Kidney (tissue), 14 donors: ENCODE measurements around the gene MTCL1. TPM values are rescaled to one million over a fixed set of nuclear protein-coding genes. Genes with fewer than 3 reads are reported as not detected.
A peak's percentile ranks its signal among the peaks of the same experiment; 100 is the strongest.

Experiments
- DNase-seq, 5 donors: peaks; one replicate each; pipeline ENCODE4 v3.0.0-alpha.2; 2013 to 2020
- FAIRE-seq: peaks from 2 replicates; lab custom pipeline; 2012; peaks lifted over from hg19 to GRCh38; lab: Jason Lieb, UNC
- H3K27ac ChIP-seq, 2 donors: one replicate each; pipeline ENCODE4 v1.7.0; 2013; ENCODE audit warnings: low read depth in 2 of 2, low read length in 2 of 2, inconsistent platforms in 1 of 2
- H3K27me3 ChIP-seq: one replicate; pipeline ENCODE4 v1.7.1; 2013; ENCODE audit warnings: low read length, inconsistent platforms; ENCODE audit not compliant: control insufficient read depth, insufficient read depth
- H3K36me3 ChIP-seq, 3 donors: one replicate each; pipeline versions ENCODE4 v1.7.0 to v1.7.1; 2013; ENCODE audit warnings: low read length in 3 of 3, control low read depth in 1 of 3, inconsistent platforms in 1 of 3; ENCODE audit not compliant: insufficient read depth in 3 of 3, control insufficient read depth in 2 of 3
- H3K4me1 ChIP-seq, 3 donors: one replicate each; pipeline versions ENCODE4 v1.7.0 to v1.7.1; 2013; ENCODE audit warnings: low read length in 3 of 3, inconsistent platforms in 1 of 3, low read depth in 1 of 3; ENCODE audit not compliant: control insufficient read depth in 2 of 3, insufficient read depth in 2 of 3
- H3K4me3 ChIP-seq, 3 donors: one replicate each; pipeline versions ENCODE4 v1.7.0 to v1.8.1; 2013; ENCODE audit warnings: low read length in 3 of 3, control low read depth in 1 of 3, inconsistent platforms in 1 of 3
- H3K9ac ChIP-seq, 3 donors: one replicate each; pipeline versions ENCODE4 v1.7.0 to v1.7.1; 2013; ENCODE audit warnings: low read length in 3 of 3, control low read depth in 1 of 3, inconsistent platforms in 1 of 3
- H3K9me3 ChIP-seq, 3 donors: one replicate each; pipeline versions ENCODE4 v1.7.0 to v1.7.1; 2013; ENCODE audit warnings: low read length in 3 of 3, control low read depth in 1 of 3, inconsistent platforms in 1 of 3; ENCODE audit not compliant: control insufficient read depth in 2 of 3, insufficient read depth in 1 of 3
- intact Hi-C: fragments of 100-400 bp; cut with DNase I; formaldehyde crosslinking; loops from one replicate; pipeline ENCODE4 v1.11.1; 2022
- polyA plus RNA-seq: library from polyadenylated mRNA; stranded (reverse); fragments of 350-450 nt; fragmentation: Illumina TruSeq; extraction: RNeasy Lipid Tissue Mini Kit (QIAGEN cat#74804); gene quantifications from one replicate; pipeline ENCODE4 v1.2.3, GENCODE V29; 2014; ENCODE audit warnings: low read depth, low replicate concordance; ENCODE audit not compliant: insufficient read depth
- total RNA-seq: library from RNA; stranded (reverse); fragmentation: NEBNext Ultra II Directional; extraction: Animal tissue kit (Norgen Biotek cat#: 25700); gene quantifications from one replicate; pipeline ENCODE4 v1.2.1, GENCODE V29; 2021
- TF ChIP-seq, protein P1 (sequence below): IDR thresholded peaks from 3 replicates; pipeline ENCODE4 v1.5.1; 2012; ENCODE audit warnings: mild to moderate bottlenecking, moderate library complexity, borderline replicate concordance; ENCODE audit not compliant: insufficient read depth; ENCODE audit errors: extremely low read depth
- donor health status: control.
- donor health status: control.
- donor health status: control.
- donor health status: control.
- donor health status: control.
- donor health status: DM: yes; HTN: yes; CAD: no.
- donor health status: Normal renal cell carcinoma (clear cell type).

Gene MTCL1
- total and polyA plus RNA-seq, 2 donors from 2014 or later: 2.5 to 15.3 TPM

DNA sequence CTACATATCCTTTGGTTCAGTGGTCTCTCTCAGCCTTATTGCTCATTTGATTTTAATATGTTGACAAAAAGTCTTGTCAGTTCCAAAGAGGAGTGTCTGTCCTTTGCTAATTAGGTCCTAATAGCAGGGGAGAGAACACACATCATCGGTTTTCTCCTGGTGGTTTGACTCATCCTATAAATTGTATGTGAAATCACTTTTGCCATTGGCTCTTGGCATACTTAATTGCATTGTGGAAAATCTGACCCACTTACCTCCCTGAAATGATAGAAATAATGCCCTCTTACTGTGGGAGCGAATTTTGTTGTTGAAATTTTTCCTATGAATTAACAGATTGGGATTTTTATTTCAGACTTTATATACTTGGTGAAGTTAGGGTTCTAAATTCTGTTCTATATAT, 58.3 kb downstream of the MTCL1 start:
- Histone ChIP-seq H3K36me3 (no peaks in the 10 kb centered on the region), H3K4me1 (no peaks in the 10 kb centered on the region), H3K4me3 (no peak overlapping the region), H3K9ac (no peak overlapping the region), H3K9me3 (no peaks in the 10 kb centered on the region), H3K27ac (no peak overlapping the region), H3K27me3 (no peaks in the 10 kb centered on the region)
- no peak for FAIRE-seq
- intact Hi-C loops: no loop called here
- TF ChIP-seq, protein P1, sequence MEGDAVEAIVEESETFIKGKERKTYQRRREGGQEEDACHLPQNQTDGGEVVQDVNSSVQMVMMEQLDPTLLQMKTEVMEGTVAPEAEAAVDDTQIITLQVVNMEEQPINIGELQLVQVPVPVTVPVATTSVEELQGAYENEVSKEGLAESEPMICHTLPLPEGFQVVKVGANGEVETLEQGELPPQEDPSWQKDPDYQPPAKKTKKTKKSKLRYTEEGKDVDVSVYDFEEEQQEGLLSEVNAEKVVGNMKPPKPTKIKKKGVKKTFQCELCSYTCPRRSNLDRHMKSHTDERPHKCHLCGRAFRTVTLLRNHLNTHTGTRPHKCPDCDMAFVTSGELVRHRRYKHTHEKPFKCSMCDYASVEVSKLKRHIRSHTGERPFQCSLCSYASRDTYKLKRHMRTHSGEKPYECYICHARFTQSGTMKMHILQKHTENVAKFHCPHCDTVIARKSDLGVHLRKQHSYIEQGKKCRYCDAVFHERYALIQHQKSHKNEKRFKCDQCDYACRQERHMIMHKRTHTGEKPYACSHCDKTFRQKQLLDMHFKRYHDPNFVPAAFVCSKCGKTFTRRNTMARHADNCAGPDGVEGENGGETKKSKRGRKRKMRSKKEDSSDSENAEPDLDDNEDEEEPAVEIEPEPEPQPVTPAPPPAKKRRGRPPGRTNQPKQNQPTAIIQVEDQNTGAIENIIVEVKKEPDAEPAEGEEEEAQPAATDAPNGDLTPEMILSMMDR: no peak
- DNase-seq: no peak

DNA sequence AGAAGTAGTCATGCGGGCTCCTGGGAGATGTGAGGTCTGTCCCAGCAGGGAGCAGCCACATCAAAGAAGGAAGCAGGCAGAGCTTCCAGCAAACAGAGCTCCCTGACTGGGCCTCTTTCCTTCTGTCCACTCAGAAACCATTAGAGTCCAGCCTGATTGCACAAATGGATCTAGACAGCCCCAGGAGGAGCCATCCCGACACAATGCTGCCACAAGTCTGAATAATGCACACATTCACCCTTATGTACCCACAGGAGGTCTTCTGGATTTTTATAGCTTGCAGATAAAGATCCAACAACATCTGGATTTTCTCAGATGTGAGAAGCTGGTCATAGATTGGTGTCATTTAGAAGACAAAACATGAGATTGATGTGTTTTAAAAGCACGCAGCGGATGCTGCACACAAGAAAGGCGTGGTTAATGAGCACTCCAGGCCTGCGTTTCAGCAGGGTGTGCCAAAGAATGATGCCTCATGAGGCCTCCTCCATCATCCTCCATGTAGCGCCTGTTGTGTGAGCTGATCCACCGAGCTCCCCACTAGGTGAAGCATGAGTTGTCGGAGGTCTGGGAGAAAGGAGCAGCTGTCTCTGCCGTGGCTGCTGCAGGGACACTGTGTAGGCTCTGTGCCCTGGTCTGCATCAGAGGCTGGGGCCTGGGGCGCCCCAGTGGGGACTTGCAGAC, 60.6 kb downstream of the MTCL1 start:
- intact Hi-C loops: no loop called here
- Histone ChIP-seq H3K27me3 (no peaks in the 10 kb centered on the region), H3K9ac (no peak overlapping the region), H3K4me3 (no peak overlapping the region), H3K4me1 (no peaks in the 10 kb centered on the region), H3K9me3 (no peaks in the 10 kb centered on the region), H3K36me3 (no peaks in the 10 kb centered on the region), H3K27ac (no peak overlapping the region)
- FAIRE-seq: no peak
- peak in 1 of 5 donors; percentile 50 for DNase-seq
- TF ChIP-seq, protein P1: no peak

DNA sequence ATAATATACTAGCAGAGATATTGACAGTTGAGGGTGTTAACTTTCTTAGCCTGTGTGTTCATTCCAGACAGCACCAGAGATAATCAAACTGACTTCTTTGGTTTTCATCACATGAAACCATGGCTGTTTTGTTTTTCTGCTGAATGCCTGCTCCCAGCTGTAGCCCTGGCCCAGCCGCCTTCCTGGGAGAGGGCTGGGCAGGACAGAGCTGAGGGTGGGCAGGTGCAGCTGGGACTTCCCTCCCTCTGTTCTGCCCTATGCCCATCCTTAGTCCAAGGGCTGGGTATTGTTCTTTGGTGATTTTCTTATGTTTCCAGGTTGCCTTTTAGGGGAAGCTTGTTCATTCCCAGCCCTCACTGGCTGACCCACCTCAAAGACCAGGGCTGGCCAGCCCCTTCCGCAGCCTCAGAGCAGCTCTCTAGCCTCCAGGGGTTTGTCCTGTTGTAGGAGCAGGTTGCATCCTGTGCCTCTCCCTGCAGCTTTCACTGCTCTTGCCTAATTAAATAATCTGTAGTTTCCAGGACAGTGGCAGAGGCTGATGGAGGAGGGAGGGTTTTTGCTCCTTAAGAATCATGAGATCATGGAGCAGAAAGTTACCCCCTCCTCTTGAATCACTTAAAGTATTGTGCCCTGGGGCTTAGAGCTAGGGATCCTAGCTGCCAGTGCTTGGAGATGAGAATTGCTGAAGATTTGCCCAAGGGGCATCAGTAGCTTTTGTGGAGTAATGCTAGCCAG, 61.4 kb downstream of the MTCL1 start:
- TF ChIP-seq, protein P1: no peak
- no peak overlapping the region for H3K9ac ChIP-seq
- no peaks in the 10 kb centered on the region for H3K27me3 ChIP-seq
- intact Hi-C loops: no loop called here
- no peak overlapping the region for H3K4me3 ChIP-seq
- DNase-seq (no peak), FAIRE-seq (no peak)
- H3K9me3 ChIP-seq: no peaks in the 10 kb centered on the region
- no peaks in the 10 kb centered on the region for H3K4me1 ChIP-seq
- H3K27ac ChIP-seq: no peak overlapping the region
- H3K36me3 ChIP-seq: no peaks in the 10 kb centered on the region
